Epithelial cell of esophagus (primary cell): Measurements from ENCODE around the gene CLSTN3.

Experiments
- DNase-seq: peaks from one replicate; pipeline ENCODE4 v3.0.0; 2010; ENCODE audit warnings: low read depth
- H3K4me3 ChIP-seq: 2 replicates; pipeline ENCODE4 v1.5.1; 2011; ENCODE audit warnings: mild to moderate bottlenecking, low read length, control low read depth
- CTCF ChIP-seq: IDR thresholded peaks from 2 replicates; pipeline ENCODE4 v1.5.1; 2011; ENCODE audit warnings: low read depth, mild to moderate bottlenecking, low read length, control low read depth, inconsistent platforms; ENCODE audit not compliant: insufficient read depth; ENCODE audit errors: missing control alignments

The CLSTN3 gene

GRCh38 chr12:7205091-7205490, 74.9 kb downstream of the CLSTN3 start:
- H3K4me3 ChIP-seq, result no peak overlapping the region
- no peak for TF ChIP-seq CTCF

GRCh38 chr12:7206691-7207090, 76.5 kb downstream of the CLSTN3 start:
- DNase-seq, result no peak
- TF ChIP-seq CTCF, result no peak

More at GRCh38 chr12:7205091-7205490, 74.9 kb downstream of the CLSTN3 start:
- no peak for DNase-seq

GRCh38 chr12:7207866-7208625, 77.9 kb downstream of the CLSTN3 start:
- no peak for DNase-seq
- TF ChIP-seq CTCF, result no peak
- no peak overlapping the region for H3K4me3 ChIP-seq

More at GRCh38 chr12:7206691-7207090, 76.5 kb downstream of the CLSTN3 start:
- H3K4me3 ChIP-seq, result no peak overlapping the region
